Measurements from ENCODE around the gene VGLL4.

The VGLL4 gene

DNA sequence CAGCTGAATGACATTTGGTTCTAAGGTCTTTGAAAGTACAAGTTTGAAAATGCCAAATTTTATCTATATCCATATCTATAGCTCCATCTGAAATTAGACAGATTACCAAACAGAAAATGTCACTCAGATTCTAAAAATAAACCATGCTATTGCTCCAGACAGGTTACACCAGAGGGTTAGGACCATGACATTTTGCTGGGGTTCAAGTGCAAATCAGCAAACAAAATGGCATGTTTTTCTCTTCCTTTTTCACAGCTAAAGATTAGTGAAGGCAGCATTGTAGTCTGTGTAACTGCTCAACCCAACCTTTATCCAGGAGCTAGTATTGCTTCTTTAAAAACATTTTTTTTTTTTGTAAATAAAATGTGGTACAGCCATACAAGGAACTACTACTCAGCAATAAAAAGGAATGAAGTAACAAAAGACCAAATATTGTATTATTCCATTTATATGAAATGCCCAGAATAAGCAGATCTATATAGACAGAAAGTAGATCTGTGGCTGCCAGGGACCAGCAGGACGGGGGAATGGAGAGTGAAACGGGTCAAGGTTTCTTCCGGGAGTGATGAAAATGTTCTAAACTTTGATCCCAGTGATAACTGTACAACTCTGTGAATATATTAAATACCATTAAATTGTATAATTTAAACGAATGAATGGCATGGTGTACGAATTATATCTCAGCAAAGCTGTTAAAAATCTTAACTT, 18.2 kb downstream of the VGLL4 start:
- no peak overlapping the region for H3K9ac ChIP-seq (ENCODE audit: low read length)

GRCh38 chr3:11624704-11625375, 18.9 kb downstream of the VGLL4 start:
- no peaks in the 10 kb centered on the region for H3K36me3 ChIP-seq (ENCODE audit: control insufficient read depth, insufficient read depth, low read length)
- no peak overlapping the region for H3K4me3 ChIP-seq (ENCODE audit: low read depth, low read length)
- H3K27me3 ChIP-seq (ENCODE audit: control insufficient read depth, insufficient read depth, low read length) = no peaks in the 10 kb centered on the region
- peaks cover 15% of the 10 kb centered on the region for H3K4me1 ChIP-seq (ENCODE audit: control insufficient read depth, insufficient read depth, low read length)
- H3K9me3 ChIP-seq (ENCODE audit: control insufficient read depth, insufficient read depth, low read depth, low read length) = no peaks in the 10 kb centered on the region
- H3K9ac ChIP-seq (ENCODE audit: low read length) = no peak overlapping the region
- H3K27ac ChIP-seq (ENCODE audit: low read depth, low read length) = no peak overlapping the region

More for the DNA sequence above, 18.2 kb downstream of the VGLL4 start:
- no peaks in the 10 kb centered on the region for H3K36me3 ChIP-seq (ENCODE audit: control insufficient read depth, insufficient read depth, low read length)
- H3K4me1 ChIP-seq (ENCODE audit: control insufficient read depth, insufficient read depth, low read length) = peaks cover 8% of the 10 kb centered on the region
- H3K9me3 ChIP-seq (ENCODE audit: control insufficient read depth, insufficient read depth, low read depth, low read length) = no peaks in the 10 kb centered on the region
- no peaks in the 10 kb centered on the region for H3K27me3 ChIP-seq (ENCODE audit: control insufficient read depth, insufficient read depth, low read length)
- no peak overlapping the region for H3K27ac ChIP-seq (ENCODE audit: low read depth, low read length)
- H3K4me3 ChIP-seq (ENCODE audit: low read depth, low read length) = no peak overlapping the region

GRCh38 chr3:11624161-11624560, 19.6 kb downstream of the VGLL4 start:
- Histone ChIP-seq H3K4me3 (ENCODE audit: low read depth, low read length) (no peak overlapping the region), H3K27ac (ENCODE audit: low read depth, low read length) (no peak overlapping the region), H3K27me3 (ENCODE audit: control insufficient read depth, insufficient read depth, low read length) (no peaks in the 10 kb centered on the region), H3K36me3 (ENCODE audit: control insufficient read depth, insufficient read depth, low read length) (no peaks in the 10 kb centered on the region), H3K9me3 (ENCODE audit: control insufficient read depth, insufficient read depth, low read depth, low read length) (no peaks in the 10 kb centered on the region), H3K4me1 (ENCODE audit: control insufficient read depth, insufficient read depth, low read length) (peaks cover 22% of the 10 kb centered on the region), H3K9ac (ENCODE audit: low read length) (no peak overlapping the region)

DNA sequence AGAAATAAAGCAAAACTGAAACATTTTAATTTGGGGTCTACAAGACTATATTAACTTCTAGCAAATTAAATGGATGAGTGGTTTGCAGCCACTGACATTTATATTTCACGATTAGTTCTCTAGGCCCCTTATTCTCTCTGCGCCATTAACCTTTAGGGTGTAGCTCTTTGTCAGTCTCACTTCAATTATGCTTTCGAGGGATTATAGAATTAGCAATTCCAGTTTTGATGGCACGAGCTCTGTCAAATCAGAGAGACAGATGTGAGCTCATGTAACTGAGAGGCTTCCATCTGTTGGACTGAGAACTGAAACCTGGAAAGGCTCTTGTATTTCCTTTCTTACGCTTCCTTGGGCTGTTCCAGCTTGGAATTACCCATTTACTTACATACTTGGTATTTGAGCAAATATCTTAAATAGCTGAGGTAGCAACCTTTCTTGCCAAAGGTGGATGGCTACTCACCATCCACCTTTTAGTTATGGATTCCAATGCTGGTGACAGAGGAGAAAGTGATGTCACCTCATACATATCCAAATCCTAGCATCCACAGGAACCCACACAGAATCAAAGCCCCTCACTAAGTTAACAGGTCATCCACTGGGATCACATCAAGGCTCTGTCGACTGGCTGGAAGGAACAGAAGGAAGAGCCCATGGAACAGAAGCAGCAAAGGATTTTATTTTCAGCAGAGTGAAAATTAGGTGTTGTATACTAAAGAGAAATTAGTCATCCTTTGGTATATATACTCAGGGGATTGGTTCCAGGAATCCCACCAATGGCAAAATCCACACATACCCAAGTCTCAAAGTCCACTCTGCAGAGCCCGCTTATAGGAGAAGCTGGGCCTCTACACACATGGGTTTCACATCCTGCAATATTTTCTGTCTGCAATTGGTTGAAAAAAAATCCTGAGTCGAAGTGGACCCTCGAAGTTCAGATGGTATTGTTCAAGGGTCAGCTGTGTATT, 20.8 kb downstream of the VGLL4 start:
- no peak overlapping the region for H3K4me3 ChIP-seq (ENCODE audit: low read depth, low read length)
- H3K36me3 ChIP-seq (ENCODE audit: control insufficient read depth, insufficient read depth, low read length) = no peaks in the 10 kb centered on the region
- peaks cover 27% of the 10 kb centered on the region for H3K4me1 ChIP-seq (ENCODE audit: control insufficient read depth, insufficient read depth, low read length)
- H3K9me3 ChIP-seq (ENCODE audit: control insufficient read depth, insufficient read depth, low read depth, low read length) = no peaks in the 10 kb centered on the region
- no peak overlapping the region for H3K27ac ChIP-seq (ENCODE audit: low read depth, low read length)
- no peak overlapping the region for H3K9ac ChIP-seq (ENCODE audit: low read length)
- no peaks in the 10 kb centered on the region for H3K27me3 ChIP-seq (ENCODE audit: control insufficient read depth, insufficient read depth, low read length)

DNA sequence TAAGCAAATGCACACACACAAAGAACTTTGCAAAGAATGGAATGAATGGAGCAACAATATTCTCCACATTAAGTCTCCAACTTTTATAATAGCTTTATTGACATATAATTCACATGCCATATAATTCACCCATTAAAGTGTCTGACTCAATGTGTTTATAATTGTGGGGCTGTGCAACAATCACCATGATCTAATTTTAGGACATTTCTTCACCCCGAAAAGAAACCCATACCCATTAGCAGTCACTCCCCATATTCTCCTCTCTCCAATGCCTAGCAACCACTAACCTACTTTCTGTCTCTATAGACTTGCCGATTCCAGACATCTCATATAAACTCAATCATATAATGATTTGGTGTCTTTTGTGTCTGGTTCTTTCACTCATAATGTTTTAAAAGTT, 22.6 kb downstream of the VGLL4 start:
- no peak overlapping the region for H3K4me3 ChIP-seq (ENCODE audit: low read depth, low read length)
- H3K9ac ChIP-seq (ENCODE audit: low read length) = no peak overlapping the region
- no peaks in the 10 kb centered on the region for H3K36me3 ChIP-seq (ENCODE audit: control insufficient read depth, insufficient read depth, low read length)

DNA sequence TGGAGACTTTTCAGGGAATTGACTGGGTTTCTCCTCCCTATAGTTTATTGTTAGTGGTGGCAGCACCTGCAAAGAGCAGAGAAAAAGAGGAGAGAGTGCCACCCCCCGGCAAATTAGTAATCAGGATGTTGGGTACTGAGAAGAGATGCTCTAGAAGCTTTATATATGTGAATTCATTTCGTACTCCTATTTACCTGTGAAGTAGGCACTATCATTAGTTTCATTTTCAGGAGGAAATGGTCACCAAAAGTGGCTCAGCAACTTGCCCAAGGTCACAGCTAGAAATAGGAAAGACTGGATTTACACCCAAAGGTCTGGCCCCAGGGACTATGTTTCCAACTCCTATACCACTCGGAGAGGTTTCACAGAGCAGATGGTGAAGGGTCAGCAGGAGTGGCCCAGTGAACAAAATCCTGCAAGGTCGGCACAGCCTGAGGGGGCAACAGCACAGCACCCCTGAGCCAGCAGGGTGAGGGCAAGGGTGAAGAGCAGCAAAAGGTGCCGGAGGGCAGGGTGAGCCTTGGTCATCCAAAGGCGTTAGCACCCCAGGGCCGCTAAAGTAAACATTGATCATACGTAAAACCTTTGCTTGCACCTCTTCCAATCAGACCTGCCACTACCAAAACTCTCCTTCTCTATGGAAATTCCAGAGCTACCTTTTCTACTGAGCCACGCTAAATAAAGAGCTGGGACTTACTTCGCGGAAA, 23.6 kb downstream of the VGLL4 start:
- Histone ChIP-seq H3K4me3 (ENCODE audit: low read depth, low read length) (no peak overlapping the region), H3K9ac (ENCODE audit: low read length) (no peak overlapping the region), H3K9me3 (ENCODE audit: control insufficient read depth, insufficient read depth, low read depth, low read length) (no peaks in the 10 kb centered on the region), H3K36me3 (ENCODE audit: control insufficient read depth, insufficient read depth, low read length) (no peaks in the 10 kb centered on the region), H3K4me1 (ENCODE audit: control insufficient read depth, insufficient read depth, low read length) (peaks cover 52% of the 10 kb centered on the region), H3K27ac (ENCODE audit: low read depth, low read length) (no peak overlapping the region), H3K27me3 (ENCODE audit: control insufficient read depth, insufficient read depth, low read length) (no peaks in the 10 kb centered on the region)

More for the DNA sequence above, 22.6 kb downstream of the VGLL4 start:
- peaks cover 43% of the 10 kb centered on the region for H3K4me1 ChIP-seq (ENCODE audit: control insufficient read depth, insufficient read depth, low read length)
- H3K9me3 ChIP-seq (ENCODE audit: control insufficient read depth, insufficient read depth, low read depth, low read length) = no peaks in the 10 kb centered on the region
- no peaks in the 10 kb centered on the region for H3K27me3 ChIP-seq (ENCODE audit: control insufficient read depth, insufficient read depth, low read length)
- no peak overlapping the region for H3K27ac ChIP-seq (ENCODE audit: low read depth, low read length)

DNA sequence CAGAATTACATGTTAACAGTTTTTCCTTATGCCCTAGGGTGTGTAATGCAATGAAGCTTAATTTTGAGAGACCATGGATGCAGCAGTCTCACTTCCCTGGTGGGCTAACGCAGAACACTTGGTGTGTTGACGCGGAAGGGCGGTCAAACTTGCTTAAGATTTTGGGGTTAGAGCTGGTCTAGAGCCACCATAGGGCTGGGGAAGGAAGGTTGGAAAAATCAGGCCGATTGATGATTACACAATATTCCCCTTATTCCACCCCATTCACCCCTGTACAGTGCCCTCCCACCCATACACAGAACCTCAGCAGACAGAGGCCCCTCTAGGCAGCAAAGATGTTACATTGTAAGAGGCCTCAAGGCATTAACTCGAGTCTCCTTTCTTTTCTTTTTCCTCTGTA, 24.3 kb downstream of the VGLL4 start:
- Histone ChIP-seq H3K27ac (ENCODE audit: low read depth, low read length) (no peak overlapping the region), H3K9ac (ENCODE audit: low read length) (no peak overlapping the region), H3K4me1 (ENCODE audit: control insufficient read depth, insufficient read depth, low read length) (peaks cover 49% of the 10 kb centered on the region), H3K27me3 (ENCODE audit: control insufficient read depth, insufficient read depth, low read length) (no peaks in the 10 kb centered on the region), H3K9me3 (ENCODE audit: control insufficient read depth, insufficient read depth, low read depth, low read length) (no peaks in the 10 kb centered on the region), H3K4me3 (ENCODE audit: low read depth, low read length) (no peak overlapping the region), H3K36me3 (ENCODE audit: control insufficient read depth, insufficient read depth, low read length) (no peaks in the 10 kb centered on the region)

- Histone ChIP-seq H3K27me3 (ENCODE audit: control insufficient read depth, insufficient read depth, low read length) (no peaks in the 10 kb centered on the region), H3K4me3 (ENCODE audit: low read depth, low read length) (no peak overlapping the region), H3K9ac (ENCODE audit: low read length) (no peak overlapping the region), H3K4me1 (ENCODE audit: control insufficient read depth, insufficient read depth, low read length) (peaks cover 53% of the 10 kb centered on the region), H3K36me3 (ENCODE audit: control insufficient read depth, insufficient read depth, low read length) (no peaks in the 10 kb centered on the region), H3K9me3 (ENCODE audit: control insufficient read depth, insufficient read depth, low read depth, low read length) (no peaks in the 10 kb centered on the region), H3K27ac (ENCODE audit: low read depth, low read length) (no peak overlapping the region)
These were observed 24.8 kb downstream of the VGLL4 start for GRCh38 chr3:11618904-11619303.

DNA sequence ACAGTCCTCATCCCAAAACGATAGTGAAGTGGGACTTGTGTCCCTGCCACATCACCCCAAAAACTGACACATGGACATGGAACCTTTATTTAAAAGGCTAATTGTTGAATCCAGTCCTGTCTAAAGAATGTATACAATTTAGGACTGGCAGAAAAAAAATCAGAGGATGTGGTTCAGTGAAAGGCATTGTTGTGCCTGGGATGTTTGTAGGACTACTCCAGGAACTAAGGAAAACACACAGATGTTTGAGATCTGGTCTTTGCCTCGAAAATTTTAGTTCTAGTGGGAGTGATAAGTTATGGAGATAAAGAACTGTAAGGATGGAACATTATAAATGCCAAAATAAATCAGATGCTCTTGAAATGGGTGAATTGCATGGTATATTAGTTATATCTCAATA, 27.2 kb downstream of the VGLL4 start:
- no peak overlapping the region for H3K9ac ChIP-seq (ENCODE audit: low read length)
- no peaks in the 10 kb centered on the region for H3K9me3 ChIP-seq (ENCODE audit: control insufficient read depth, insufficient read depth, low read depth, low read length)
- H3K27me3 ChIP-seq (ENCODE audit: control insufficient read depth, insufficient read depth, low read length) = no peaks in the 10 kb centered on the region
- peaks cover 73% of the 10 kb centered on the region for H3K4me1 ChIP-seq (ENCODE audit: control insufficient read depth, insufficient read depth, low read length)
- H3K36me3 ChIP-seq (ENCODE audit: control insufficient read depth, insufficient read depth, low read length) = no peaks in the 10 kb centered on the region
- H3K27ac ChIP-seq (ENCODE audit: low read depth, low read length) = no peak overlapping the region
- no peak overlapping the region for H3K4me3 ChIP-seq (ENCODE audit: low read depth, low read length)

DNA sequence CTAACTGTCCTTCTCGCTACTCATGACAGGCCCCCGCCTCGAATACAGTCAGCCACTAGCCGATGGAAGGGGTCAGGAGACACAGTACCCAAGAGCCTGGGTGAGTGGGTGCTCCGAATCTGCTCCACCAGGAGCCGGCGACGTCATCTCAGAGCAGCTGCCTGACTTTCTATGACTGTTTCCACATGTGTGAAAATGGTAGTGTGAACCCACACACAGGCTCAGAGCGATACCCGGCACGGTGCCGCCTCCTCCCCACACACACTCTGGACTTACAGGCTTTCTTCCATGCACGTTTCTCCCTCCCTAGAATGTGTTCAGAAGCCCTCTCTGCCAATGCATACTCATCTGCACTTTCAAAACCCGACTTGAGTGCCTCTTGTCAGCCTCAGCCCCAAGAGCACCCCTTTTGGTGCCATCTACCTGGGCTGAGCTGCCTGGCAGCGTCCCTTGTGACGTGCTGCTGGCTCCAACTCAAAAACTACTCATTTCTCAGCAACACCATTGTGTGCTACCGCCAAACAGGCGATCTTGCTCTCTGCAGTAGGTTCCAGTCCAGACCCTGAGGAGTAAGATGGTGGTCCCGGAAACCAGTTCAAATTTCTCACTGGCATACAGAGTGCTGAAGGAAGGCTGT, 29.7 kb downstream of the VGLL4 start:
- H3K9me3 ChIP-seq (ENCODE audit: control insufficient read depth, insufficient read depth, low read depth, low read length) = no peaks in the 10 kb centered on the region
- no peak overlapping the region for H3K4me3 ChIP-seq (ENCODE audit: low read depth, low read length)
- no peaks in the 10 kb centered on the region for H3K27me3 ChIP-seq (ENCODE audit: control insufficient read depth, insufficient read depth, low read length)
- peaks cover 75% of the 10 kb centered on the region for H3K4me1 ChIP-seq (ENCODE audit: control insufficient read depth, insufficient read depth, low read length)
- H3K27ac ChIP-seq (ENCODE audit: low read depth, low read length) = no peak overlapping the region
- H3K9ac ChIP-seq (ENCODE audit: low read length) = no peak overlapping the region
- H3K36me3 ChIP-seq (ENCODE audit: control insufficient read depth, insufficient read depth, low read length) = no peaks in the 10 kb centered on the region

Data from HUES6 (cell line).